Measurements from ENCODE around the gene GOLIM4. TPM values are rescaled to one million over a fixed set of nuclear protein-coding genes. Genes with fewer than 3 reads are reported as not detected.

GOLIM4 gene
- total RNA-seq, 3 donors from 2014 or later = 60.8 to 102 (median 80.4) TPM

DNA sequence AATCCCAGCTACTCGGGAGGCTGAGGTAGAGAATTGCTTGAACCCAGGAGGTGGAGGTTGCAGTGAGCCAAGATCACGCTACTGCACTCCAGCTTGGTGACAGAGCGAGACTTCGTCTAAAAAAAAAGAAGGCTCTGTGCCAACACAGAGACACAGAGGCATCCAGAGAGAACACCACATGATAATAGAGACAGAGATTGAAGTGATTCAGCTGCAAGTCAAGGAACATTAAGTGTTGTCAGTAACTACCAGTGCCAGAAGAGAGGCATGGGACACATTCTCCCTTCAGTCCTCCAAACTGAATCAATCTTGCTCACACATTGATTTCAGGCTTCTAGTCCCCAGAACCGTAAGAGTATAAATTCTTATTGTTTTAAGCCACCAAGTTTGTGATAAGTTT is 97.5 kb downstream of the GOLIM4 start:
- H3K9me3 ChIP-seq = no peaks in the 10 kb centered on the region
- no peak for ATAC-seq
- TF ChIP-seq CTCF (IDR thresholded peaks at IDR 0.05) = no peak
- no peak overlapping the region for H3K4me3 ChIP-seq
- H3K36me3 ChIP-seq (ENCODE audit: low read depth) = no peaks in the 10 kb centered on the region
- no peak for DNase-seq
- intact Hi-C loops (cut with DNase I, micrococcal nuclease) = no loop called here
- peaks cover under 1% of the 10 kb centered on the region for H3K4me1 ChIP-seq (ENCODE audit: low read depth)

DNA sequence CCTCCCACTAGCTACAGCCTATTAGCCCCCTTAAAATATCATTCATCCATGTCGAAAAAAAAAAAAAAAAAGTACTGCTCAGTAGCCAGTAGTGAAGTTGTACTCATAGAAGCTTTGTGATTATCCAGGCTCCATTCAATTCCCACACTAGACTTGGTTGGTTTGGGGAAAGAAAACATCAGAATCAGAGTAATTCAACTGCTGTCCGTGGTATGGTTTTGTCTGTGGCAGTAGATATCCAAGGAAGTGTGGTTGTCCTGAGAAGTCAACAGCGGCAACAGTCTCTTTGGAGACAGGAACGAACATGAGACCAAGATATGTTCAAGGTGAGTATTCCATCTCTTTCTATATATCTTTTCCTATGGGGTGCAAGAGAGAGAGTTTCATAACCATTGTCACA is 99.2 kb downstream of the GOLIM4 start:
- H3K4me3 ChIP-seq = no peak overlapping the region
- ATAC-seq = no peak
- no peaks in the 10 kb centered on the region for H3K36me3 ChIP-seq (ENCODE audit: low read depth)
- peaks cover 14% of the 10 kb centered on the region for H3K4me1 ChIP-seq (ENCODE audit: low read depth)
- intact Hi-C loops (cut with DNase I, micrococcal nuclease) = no loop called here
- no peak for TF ChIP-seq CTCF (IDR thresholded peaks at IDR 0.05)
- H3K9me3 ChIP-seq = no peaks in the 10 kb centered on the region
- DNase-seq = no peak

DNA sequence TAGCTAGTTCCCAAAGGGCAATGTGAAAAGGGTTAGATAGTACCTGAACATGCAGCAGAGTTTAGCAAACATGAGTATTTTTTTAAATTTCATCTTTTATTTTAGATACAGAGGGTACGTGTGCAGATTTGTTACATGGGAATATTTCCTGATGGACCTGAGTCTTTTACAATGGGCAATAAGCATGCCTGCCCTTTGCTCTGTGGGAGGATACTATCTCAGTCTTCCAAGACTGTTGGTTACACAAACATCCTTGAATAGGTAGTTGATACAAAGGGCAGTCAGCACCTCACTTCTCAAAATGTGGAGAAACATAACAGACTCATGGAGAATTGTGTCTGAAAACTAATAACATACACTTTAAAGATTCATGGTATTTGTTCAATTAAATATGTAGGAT is 103.3 kb downstream of the GOLIM4 start:
- ATAC-seq (peak; percentile 98), DNase-seq (peak in 1 of 3 donors; percentile 81)
- peaks cover 17% of the 10 kb centered on the region for H3K4me1 ChIP-seq (ENCODE audit: low read depth)
- H3K4me3 ChIP-seq = no peak overlapping the region
- intact Hi-C loops (cut with DNase I, micrococcal nuclease) = no loop called here
- no peak for TF ChIP-seq CTCF (IDR thresholded peaks at IDR 0.05)
- H3K36me3 ChIP-seq (ENCODE audit: low read depth) = no peaks in the 10 kb centered on the region
- H3K9me3 ChIP-seq = no peaks in the 10 kb centered on the region

DNA sequence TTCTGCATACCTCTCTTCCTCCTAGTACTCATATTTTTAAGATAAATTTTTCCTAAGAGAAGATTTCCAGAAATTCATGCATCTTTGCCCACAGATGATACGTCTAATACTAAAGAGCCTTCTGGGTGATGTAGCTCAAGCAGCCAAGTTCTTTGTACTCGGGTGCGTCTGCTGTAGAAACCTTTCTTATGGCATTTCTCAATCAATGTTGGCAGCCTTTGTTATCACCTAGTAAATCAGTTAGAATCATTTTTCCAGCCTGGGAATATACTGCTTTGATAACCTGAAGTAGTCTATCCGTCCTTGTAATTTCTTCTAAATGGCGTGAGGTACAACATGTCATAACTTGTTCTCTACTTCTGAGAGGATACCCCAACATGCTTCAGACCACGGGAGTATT is 104.5 kb downstream of the GOLIM4 start:
- no peak for TF ChIP-seq CTCF (IDR thresholded peaks at IDR 0.05)
- H3K4me1 ChIP-seq (ENCODE audit: low read depth) = peaks cover 17% of the 10 kb centered on the region
- ATAC-seq (peak; percentile 70), DNase-seq (no peak)
- H3K36me3 ChIP-seq (ENCODE audit: low read depth) = no peaks in the 10 kb centered on the region
- no peaks in the 10 kb centered on the region for H3K9me3 ChIP-seq
- intact Hi-C loops (cut with DNase I, micrococcal nuclease) = no loop called here
- H3K4me3 ChIP-seq = no peak overlapping the region

DNA sequence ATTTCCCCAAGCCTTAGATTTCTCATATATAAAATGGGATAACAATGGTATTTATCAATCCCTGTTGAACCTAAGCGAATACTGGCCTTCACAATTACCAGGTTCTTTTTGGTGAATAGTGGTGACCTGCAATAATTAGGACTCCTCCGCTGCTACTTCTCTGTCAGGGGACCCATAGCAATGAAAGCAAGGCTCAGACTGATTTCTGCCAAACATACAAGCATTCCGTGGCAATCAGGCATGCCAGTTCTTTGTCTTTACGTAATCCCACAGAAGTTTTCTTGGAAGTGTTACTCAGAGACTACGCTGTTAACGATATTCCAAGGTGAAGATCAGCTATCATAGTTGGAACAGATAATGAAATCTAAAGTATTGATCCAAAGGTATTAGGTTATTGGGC is 105.7 kb downstream of the GOLIM4 start:
- Histone ChIP-seq H3K4me1 (ENCODE audit: low read depth) (peaks cover 17% of the 10 kb centered on the region), H3K4me3 (no peak overlapping the region), H3K9me3 (no peaks in the 10 kb centered on the region), H3K36me3 (ENCODE audit: low read depth) (no peaks in the 10 kb centered on the region)
- DNase-seq (no peak), ATAC-seq (no peak)
- TF ChIP-seq CTCF (IDR thresholded peaks at IDR 0.05) = no peak
- intact Hi-C loops (cut with DNase I, micrococcal nuclease) = no loop called here

- Histone ChIP-seq H3K36me3 (ENCODE audit: low read depth) (no peaks in the 10 kb centered on the region), H3K9me3 (no peaks in the 10 kb centered on the region), H3K4me1 (ENCODE audit: low read depth) (peaks cover 17% of the 10 kb centered on the region), H3K4me3 (no peak overlapping the region)
- TF ChIP-seq CTCF (IDR thresholded peaks at IDR 0.05) = no peak
- intact Hi-C loops (cut with DNase I, micrococcal nuclease) = no loop called here
- DNase-seq = no peak
- ATAC-seq = peak; percentile 60
These were observed 106.7 kb downstream of the GOLIM4 start for GRCh38 chr3:167989066-167989465.

Data from mucosa of descending colon (tissue), 3 donors.